K562 (cell line): ENCODE data around the gene NMT1. TPM values are rescaled to one million over a fixed set of nuclear protein-coding genes. Genes with fewer than 3 reads are reported as not detected.

Experiments used
- ATF7 ChIP-seq: fragments of 450-650 bp; IDR thresholded peaks from 2 replicates; pipeline ENCODE4 v1.7.1; 2014; ENCODE audit warnings: mild to moderate bottlenecking, moderate library complexity
- CAMTA2 ChIP-seq: fragments of 250-450 bp; sonication (Bioruptor Pico); conservative IDR thresholded peaks from 2 replicates; pipeline ENCODE4 v1.5.1; 2022
- CEBPG ChIP-seq, 3 experiments: fragments of 200-800 bp in 1 of 3; sonication (Bioruptor generic) in 1 of 3; sonication (generic) in 1 of 3; formaldehyde crosslinking in 1 of 3; IDR thresholded peaks in 2 of 3; conservative IDR thresholded peaks in 1 of 3; 2 replicates each; pipeline versions ENCODE4 v1.6.1 to v1.8.0; 2016 to 2022; ENCODE audit warnings: missing compliant biosample characterization in 2 of 3, missing genetic modification characterization in 2 of 3, mild to moderate bottlenecking in 1 of 3, missing genetic modification reagents in 1 of 3
- DMBX1 ChIP-seq: fragments of 250-450 bp; sonication (Bioruptor Pico); IDR thresholded peaks from 2 replicates; pipeline ENCODE4 v1.8.0; 2022; ENCODE audit warnings: inconsistent platforms, mild to moderate bottlenecking, moderate library complexity, borderline replicate concordance
- EP400 ChIP-seq: fragments of 450-650 bp; IDR thresholded peaks from 2 replicates; pipeline ENCODE4 v1.6.1; 2017; ENCODE audit warnings: antibody characterized with exemption, mild to moderate bottlenecking, moderate library complexity
- GTF2E2 ChIP-seq: fragments of 200-800 bp; sonication (Bioruptor generic); IDR thresholded peaks from 2 replicates; pipeline ENCODE4 v1.6.1; 2016; ENCODE audit warnings: missing genetic modification characterization, missing compliant biosample characterization
- HDAC6 ChIP-seq: IDR thresholded peaks from 2 replicates; pipeline ENCODE4 v1.6.1; 2012; ENCODE audit warnings: low read depth, mild to moderate bottlenecking, control low read depth, inconsistent platforms, low read length, moderate library complexity
- HMGXB4 ChIP-seq: sonication (generic); formaldehyde crosslinking; IDR thresholded peaks from 2 replicates; pipeline ENCODE4 v1.8.1; 2023; ENCODE audit warnings: mild to moderate bottlenecking, missing genetic modification reagents
- KDM4B ChIP-seq, 2 experiments: fragments of 450-650 bp in 1 of 2; sonication (generic) in 1 of 2; IDR thresholded peaks; 2 replicates each; pipeline ENCODE4 v1.6.1; 2016 to 2017; ENCODE audit warnings: borderline replicate concordance in 2 of 2, antibody characterized with exemption in 1 of 2, low read depth in 1 of 2, mild to moderate bottlenecking in 1 of 2
- MAFG ChIP-seq: fragments of 450-650 bp; conservative IDR thresholded peaks from 2 replicates; pipeline ENCODE4 v1.6.1; 2016; ENCODE audit warnings: missing genetic modification characterization, missing compliant biosample characterization
- MTA3 ChIP-seq: fragments of 450-650 bp; formaldehyde crosslinking; IDR thresholded peaks from 2 replicates; pipeline ENCODE4 v1.6.1; 2017; ENCODE audit warnings: mild to moderate bottlenecking, borderline replicate concordance
- MXI1 ChIP-seq: IDR thresholded peaks from 2 replicates; pipeline ENCODE4 v1.6.1; 2011; ENCODE audit warnings: low read depth, mild to moderate bottlenecking, improper control_type of control experiment, low read length
- NFIC ChIP-seq: fragments of 450-650 bp; IDR thresholded peaks from 2 replicates; pipeline ENCODE4 v1.6.1; 2017; ENCODE audit warnings: mild to moderate bottlenecking, inconsistent platforms
- PHB2 ChIP-seq: fragments of 450-650 bp; IDR thresholded peaks from 2 replicates; pipeline ENCODE4 v1.6.1; 2017; ENCODE audit warnings: low read depth
- SMARCA5 ChIP-seq: fragments of 450-650 bp; IDR thresholded peaks from 2 replicates; pipeline ENCODE4 v1.6.1; 2016
- SPI1 ChIP-seq: IDR thresholded peaks from 2 replicates; pipeline ENCODE4 v1.6.1; 2011; ENCODE audit warnings: low read depth, low read length, control low read depth, borderline replicate concordance
- TAF1 ChIP-seq: IDR thresholded peaks from 2 replicates; pipeline ENCODE4 v1.6.1; 2011; ENCODE audit warnings: mild to moderate bottlenecking, low read length, moderate library complexity; ENCODE audit not compliant: insufficient read depth, control insufficient read depth, severe bottlenecking; ENCODE audit errors: extremely low read depth
- TRIM24 ChIP-seq, 2 experiments: fragments of 450-650 bp; IDR thresholded peaks; 2 replicates each; pipeline ENCODE4 v1.6.1; 2016
- ZNF668 ChIP-seq: fragments of 250-450 bp; sonication (Bioruptor Pico); IDR thresholded peaks from 2 replicates; pipeline ENCODE4 v1.8.0; 2022; ENCODE audit warnings: mild to moderate bottlenecking, inconsistent platforms
- ZNF780A ChIP-seq: fragments of 250-450 bp; sonication (Bioruptor Pico); IDR thresholded peaks from 2 replicates; pipeline ENCODE4 v1.5.0; 2021; ENCODE audit warnings: mild to moderate bottlenecking
- polyA plus RNA-seq, 8 experiments: library from polyadenylated mRNA; depleted of rRNA in 4 of 8; stranded (reverse) in 5 of 8; unstranded in 3 of 8; fragments of >200 nt; fragmentation: Nextera tagmentation in 2 of 8; fragmentation: Illumina TruSeq in 1 of 8; extraction: Ambion mirVana in 2 of 8; extraction: Trizol in 1 of 8; gene quantifications; 2 replicates each; pipeline versions ENCODE4 v1.2.1 to v1.2.3, GENCODE V29; 2011 to 2014; ENCODE audit warnings: inconsistent platforms in 1 of 8, missing spikeins in 1 of 8
- total RNA-seq, 7 experiments: library from RNA; depleted of rRNA in 6 of 7; stranded (reverse); fragments of >200 nt in 6 of 7; fragmentation: Illumina TruSeq in 2 of 7; extraction: Trizol in 2 of 7; gene quantifications; 2 replicates each; pipeline versions ENCODE4 v1.2.1 to v1.2.3, GENCODE V29; 2011 to 2021; ENCODE audit warnings: low replicate concordance in 1 of 7
- TF ChIP-seq, protein P1 (sequence below): fragments of 450-650 bp; IDR thresholded peaks from 2 replicates; pipeline ENCODE4 v1.6.1; 2016; ENCODE audit warnings: missing biosample characterization, missing genetic modification characterization
- TF ChIP-seq, protein P2 (sequence below): fragments of 250-450 bp; sonication (Bioruptor Pico); IDR thresholded peaks from 2 replicates; pipeline ENCODE4 v1.5.0; 2021; ENCODE audit warnings: mild to moderate bottlenecking, moderate library complexity

The NMT1 gene
- total and polyA plus RNA-seq, 9 of the 15 experiments (the other 6 are each of a cell fraction or from before 2014, with no cell fraction given): 86.7 to 569 (median 213) TPM

DNA sequence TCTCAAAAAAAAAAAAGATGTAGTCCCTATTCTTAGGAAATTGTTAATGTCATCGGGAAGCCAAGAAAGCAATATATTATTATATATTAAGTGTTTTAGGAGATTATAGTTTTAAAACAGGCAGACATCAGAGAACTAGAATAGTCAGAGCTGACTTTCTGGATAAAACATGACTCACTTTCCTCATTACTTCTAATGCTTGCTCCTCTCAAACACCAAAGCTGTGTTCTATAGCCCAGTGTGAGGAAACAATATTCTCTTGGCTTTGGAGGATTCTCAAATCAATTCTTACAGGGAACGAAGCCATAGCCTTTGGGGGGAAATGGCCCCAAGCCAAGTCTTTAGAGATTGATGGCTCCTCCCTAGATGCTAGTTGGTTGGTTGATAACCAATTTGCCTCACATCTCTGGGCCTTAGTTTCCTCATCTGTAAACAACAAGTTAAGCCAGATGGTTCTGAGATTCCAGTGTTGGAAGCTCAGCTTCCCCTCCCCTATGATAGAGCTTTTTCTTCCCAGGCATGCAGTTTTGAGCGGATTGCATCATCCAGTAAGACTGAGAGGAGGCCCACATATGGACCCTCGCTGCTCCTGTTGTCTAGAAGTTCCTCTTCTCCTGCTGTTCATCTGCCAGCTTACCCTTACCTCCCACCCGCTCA lies 12.4 kb downstream of the NMT1 start (continued):
- TF ChIP-seq, protein P1, sequence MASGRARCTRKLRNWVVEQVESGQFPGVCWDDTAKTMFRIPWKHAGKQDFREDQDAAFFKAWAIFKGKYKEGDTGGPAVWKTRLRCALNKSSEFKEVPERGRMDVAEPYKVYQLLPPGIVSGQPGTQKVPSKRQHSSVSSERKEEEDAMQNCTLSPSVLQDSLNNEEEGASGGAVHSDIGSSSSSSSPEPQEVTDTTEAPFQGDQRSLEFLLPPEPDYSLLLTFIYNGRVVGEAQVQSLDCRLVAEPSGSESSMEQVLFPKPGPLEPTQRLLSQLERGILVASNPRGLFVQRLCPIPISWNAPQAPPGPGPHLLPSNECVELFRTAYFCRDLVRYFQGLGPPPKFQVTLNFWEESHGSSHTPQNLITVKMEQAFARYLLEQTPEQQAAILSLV (tag): peak; percentile 29; the same call in 1 of the 2 replicates
- TF ChIP-seq KDM4B (IDR thresholded peaks at IDR 0.05; ENCODE audit: borderline replicate concordance in 2 of 2, low read depth in 1 of 2) (no peak), DMBX1 (CRISPR knock-in tag) (peak; percentile 78; the same call in 1 of the 2 replicates), EP400 (peak; percentile 56), HMGXB4 (CRISPR knock-in tag) (no peak), CEBPG (CRISPR knock-in tag; IDR thresholded peaks at IDR 0.05) (peak; percentile 88), CEBPG (tag; conservative IDR thresholded peaks at IDR 0.05 in 1 of 2, IDR thresholded peaks at IDR 0.05 in 1 of 2) (peak; percentile 74 to 94), ZNF668 (CRISPR knock-in tag) (no peak), NFIC (peak; percentile 51), SPI1 (no peak), PHB2 (no peak), HDAC6 (no peak), ZNF780A (CRISPR knock-in tag) (no peak), TRIM24 (IDR thresholded peaks at IDR 0.05) (peak in 1 of 2 experiments; percentile 33; a peak in 2 of 4 replicates), ATF7 (peak; percentile 87), TAF1 (no peak), MAFG (no peak), MTA3 (no peak), GTF2E2 (tag) (no peak), CAMTA2 (no peak), MXI1 (no peak), SMARCA5 (no peak)
- TF ChIP-seq, protein P2, sequence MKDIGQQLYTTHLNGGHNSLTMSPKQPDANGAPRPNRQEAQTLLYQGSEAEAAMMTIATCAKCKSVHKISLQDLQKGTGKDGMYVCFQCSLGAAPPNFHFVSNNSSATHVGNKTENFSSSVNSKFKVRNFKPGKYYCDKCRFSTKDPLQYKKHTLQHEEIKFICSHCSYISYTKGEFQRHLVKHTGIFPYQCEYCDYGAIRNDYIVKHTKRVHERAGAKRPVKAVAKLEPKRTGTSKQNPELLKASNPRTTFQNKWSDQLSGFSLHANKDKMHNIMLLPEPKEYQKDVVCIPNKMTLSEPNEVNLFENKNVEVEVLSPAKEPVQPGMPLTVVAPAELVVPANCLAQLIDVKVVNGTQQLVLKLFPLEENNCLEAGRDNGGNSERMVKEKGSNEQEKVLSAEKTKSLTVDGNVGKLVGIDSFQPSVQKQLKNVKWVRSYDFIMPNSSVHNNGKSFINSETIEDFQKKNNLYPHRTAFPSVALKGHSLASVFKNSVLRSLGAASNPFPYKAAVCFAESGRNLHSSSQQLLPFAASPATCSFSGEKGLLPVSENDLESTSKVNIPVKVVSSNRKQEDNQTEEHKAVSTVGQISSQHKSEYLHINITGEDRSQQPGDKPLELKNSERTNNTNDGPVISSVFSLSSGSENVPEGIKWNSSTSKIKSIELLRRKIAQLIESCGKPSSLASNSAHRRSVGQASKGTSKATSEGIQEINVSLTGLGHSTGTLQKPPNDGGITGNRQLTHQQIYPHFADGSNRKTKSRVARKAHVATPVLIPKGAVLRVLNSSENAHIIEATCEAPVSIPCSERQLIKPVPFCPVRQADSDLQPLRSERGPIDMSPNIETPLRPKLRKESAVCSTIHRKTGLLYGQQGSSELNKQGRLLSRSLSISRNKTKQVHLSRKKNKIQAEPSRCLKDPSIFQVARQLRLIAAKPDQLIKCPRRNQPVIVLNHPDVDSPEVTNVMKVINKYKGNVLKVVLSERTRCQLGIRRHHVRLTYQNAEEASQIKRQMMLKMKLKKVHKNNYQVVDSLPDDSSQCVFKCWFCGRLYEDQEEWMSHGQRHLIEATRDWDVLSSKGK (CRISPR knock-in tag): no peak
